Activated CD4-positive, alpha-beta T cell treated with anti-CD3 and anti-CD28 coated beads for 48 hours (primary cell): Measurements from ENCODE around the gene CCN6.
"Not testable (repeated sequence)": the region's sequence is repeated elsewhere in the genome, so short reads cannot be mapped to it uniquely, and the experiment has no call there.

Experiments used
- DNase-seq: peaks from one replicate; pipeline ENCODE4 v3.0.0-alpha.2; 2020

Gene CCN6

DNA sequence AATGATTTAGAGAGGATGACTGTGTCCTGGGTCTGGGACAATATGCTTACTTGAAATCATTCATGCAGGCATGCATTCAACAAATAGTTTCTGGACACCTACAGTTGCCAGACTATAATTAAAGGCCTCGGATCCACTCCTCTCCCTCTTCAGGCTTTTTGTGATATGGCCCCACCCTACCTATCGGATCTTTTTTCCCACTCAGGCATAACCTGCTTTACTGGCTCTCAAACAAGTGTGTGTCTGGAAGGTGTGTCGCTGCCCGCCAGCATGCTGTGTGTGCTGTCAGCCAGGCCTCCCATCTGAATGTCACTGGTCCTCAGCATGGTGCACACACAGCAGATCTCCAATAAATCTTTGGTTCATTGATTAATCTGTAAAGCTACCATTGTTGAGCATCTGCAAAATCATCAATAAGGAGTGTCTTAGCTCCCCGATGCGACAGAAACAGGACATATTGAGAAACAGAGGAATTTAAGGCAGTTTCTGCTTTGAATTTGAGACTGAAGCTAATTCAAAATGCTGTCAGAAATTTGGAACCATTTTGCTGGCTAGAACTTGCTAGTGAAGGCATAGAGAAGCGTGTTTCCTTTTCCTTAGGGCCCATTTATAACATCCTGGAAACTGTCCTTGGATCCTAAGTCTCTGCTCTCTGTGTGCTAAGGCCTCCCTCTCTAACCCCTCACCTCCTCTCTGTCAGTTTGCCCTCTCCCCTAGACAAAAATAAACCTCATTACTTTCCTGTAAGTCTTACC lies 23.5 kb upstream of the CCN6 start:
- no peak for DNase-seq

DNA sequence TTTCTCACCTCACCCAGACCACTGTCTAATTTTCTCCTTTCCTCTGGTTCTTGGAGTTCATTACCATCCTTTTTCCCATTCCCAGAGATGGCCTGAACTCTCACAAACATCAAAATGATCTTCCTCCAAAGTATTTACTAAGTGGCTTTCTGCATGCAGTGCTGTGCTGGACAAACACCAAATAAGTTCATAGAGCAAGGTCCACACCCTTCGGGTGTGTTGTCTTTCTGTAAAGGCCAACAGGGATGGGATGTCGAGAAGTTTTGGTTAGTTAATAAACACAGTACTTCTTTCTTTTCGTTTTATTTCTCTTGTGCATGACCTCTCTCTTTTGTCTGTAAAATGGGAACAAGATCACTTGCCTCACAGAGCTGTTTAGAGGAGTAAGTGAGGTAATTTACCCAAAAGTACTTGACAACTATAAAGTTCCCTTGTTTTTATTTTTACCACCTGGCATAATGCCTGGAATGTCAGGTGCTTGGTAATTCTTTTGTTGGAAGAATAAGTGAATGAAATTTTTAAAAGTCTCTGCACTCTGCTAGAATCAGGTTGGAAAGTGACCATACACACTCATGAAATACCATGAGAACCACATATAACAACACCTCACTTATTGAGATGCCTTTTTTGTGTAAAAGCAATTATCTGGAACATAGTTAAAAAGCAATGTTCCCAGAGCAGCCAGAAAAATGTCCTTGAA lies 22.8 kb upstream of the CCN6 start:
- DNase-seq = no peak

DNA sequence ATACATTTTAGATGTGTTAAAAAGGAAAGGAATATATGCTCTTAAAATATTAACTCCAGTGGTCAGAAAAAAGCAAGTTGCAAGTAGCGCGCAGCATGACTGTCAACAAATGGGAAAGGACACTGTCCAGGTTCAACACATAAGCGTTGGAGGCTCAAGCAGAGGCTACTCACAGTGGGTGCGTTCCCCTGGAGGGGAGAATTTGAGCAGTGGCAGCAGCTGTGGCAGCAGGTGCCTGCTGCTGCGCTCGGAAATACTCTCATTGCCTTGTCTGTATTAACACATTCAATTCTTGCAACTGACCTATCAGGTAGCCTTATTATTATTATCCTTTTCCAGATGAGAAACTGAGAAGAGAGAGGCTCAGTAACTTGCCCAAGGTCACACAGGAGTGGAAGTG lies 21.9 kb upstream of the CCN6 start:
- no peak for DNase-seq

DNA sequence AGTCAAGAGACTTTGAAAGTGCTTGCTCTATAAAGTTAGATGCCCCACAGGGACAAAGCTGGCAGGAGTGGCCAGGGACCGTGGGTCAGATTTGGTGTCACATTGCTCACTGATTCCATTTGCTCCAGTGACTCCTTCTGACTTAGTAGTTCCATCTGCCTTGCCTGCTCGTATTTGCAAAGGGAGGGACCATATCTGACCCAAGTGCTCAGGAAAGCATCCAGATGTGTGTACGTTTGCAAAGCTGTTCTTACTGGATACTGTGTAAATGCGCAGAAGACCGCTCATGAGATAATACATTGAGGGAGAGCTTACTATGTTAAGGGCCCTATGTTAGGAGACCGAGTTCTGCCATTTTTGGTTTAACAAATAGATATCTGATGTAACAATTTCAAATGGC lies 21.2 kb upstream of the CCN6 start:
- DNase-seq = no peak

DNA sequence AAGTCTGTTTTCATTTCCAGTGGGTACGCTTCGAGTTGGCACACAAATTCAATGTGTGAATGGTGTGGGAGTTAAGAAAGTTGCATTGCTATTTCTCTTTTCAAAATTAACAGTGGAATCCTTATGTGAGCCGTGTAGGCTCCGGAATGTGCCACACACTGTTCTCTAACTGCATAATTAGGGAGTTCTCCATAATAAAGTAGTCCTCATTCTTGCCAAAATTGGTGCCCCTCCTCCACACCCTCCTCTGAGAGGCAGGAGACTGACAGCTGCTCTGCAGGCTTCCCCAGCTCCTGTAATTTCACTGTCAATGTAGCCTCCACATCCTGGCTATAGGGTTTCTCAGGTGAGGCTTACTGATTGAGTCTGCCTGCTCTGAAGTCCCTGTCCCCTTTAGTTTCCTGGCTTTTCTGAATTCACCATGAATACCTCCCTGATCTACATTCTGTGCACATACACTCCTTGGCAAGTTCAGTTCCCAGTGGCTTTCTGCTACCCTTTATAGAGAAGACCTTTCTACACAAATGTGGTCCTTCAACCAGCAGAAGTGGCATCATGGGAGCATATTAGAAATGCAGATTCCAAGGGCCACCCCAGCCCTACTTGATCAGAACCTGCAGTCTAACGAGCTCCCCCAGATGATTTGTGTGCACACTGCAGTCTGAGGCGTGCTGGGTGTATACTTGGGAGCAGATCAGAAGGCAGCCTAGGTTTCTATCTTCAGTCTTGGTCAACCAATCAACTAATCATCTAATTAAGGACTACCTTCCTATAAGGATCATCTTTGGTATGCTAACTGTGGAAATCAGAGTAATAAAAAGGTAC lies 19.9 kb upstream of the CCN6 start:
- peak; percentile 28 for DNase-seq

DNA sequence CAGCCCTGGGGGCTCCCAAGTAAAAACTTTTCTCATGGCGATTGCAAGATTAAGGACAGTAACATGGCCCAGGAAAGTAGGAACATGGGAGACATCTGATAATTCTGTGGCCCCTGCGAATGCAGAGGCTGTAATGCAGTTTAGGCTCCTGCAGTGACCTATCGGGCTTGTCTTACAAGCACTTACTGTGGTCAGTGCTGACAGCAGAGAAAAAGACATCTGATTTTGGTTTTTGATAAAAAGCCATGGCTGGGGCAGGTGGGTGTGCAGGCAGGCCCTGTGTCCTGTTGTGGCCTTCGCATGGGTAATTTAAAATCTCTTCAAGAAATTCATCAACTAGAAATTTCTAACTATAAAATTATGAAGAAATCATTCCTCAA lies 19.3 kb upstream of the CCN6 start:
- DNase-seq = no peak

DNA sequence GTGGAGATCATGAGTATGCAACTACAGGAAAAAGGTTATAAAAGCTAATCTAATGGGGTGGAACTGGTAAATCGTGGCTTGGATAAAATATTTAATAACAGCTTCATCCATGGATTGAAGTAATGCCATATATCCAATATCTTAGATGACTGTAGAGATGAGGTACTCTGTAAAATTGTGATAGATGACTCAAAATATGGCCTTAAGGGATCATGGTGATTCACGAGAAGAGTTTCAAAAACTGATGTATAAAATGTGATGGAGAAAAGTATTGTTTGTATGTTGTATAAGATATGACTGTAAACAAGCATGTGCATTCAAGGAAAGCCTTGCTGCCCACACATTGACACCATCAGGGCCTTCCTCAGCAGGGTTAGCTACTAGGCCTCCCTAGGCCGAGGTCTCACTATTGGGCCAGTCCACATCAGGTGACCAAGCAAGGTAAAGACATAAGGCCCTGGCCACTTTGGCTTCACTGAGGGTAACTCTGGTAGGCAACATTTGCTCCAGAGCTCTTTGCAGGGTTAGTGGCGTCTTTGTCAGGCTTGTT lies 17.7 kb upstream of the CCN6 start:
- DNase-seq = peak; percentile 54

DNA sequence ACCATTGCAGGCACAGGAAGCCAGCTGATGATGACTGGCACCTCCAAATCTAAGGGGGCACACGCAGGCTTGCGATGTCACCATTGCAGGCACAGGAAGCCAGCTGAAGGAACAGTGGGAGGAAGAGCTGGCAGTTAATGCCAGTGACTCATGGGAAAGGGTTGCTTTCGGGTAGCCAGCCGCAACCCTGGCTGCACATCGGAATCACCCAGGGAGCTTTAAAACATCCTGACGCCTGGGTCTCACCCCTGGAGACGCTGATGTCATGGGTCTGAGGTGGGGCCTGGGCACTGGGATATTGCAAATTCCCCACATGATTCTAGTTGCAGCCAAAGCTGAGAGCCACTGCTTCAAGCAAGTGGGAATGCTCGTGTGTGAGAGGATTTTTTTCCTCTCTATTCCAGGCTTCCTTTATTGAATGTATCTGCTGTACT lies 16.1 kb upstream of the CCN6 start:
- peak; percentile 51 for DNase-seq

DNA sequence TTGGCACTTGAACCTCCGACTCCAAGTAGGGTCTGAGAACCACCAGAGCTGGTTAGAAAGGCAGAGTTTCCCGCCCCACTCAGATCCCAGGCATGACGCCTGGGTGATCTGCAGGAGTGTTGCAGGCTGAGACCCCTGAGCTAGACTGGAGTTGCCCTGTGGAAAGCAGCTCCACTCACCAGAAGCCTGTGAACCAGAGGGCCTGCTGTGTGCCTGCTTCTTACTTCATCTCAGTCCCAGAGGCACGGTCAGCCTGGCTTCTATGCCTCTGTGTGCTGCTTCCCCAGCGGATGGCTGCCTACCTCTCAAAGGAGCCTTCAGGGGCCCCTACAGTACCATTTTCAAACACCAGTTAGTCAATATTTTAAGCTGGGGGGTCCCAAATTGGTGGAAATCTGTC lies 15.6 kb upstream of the CCN6 start:
- no peak for DNase-seq

DNA sequence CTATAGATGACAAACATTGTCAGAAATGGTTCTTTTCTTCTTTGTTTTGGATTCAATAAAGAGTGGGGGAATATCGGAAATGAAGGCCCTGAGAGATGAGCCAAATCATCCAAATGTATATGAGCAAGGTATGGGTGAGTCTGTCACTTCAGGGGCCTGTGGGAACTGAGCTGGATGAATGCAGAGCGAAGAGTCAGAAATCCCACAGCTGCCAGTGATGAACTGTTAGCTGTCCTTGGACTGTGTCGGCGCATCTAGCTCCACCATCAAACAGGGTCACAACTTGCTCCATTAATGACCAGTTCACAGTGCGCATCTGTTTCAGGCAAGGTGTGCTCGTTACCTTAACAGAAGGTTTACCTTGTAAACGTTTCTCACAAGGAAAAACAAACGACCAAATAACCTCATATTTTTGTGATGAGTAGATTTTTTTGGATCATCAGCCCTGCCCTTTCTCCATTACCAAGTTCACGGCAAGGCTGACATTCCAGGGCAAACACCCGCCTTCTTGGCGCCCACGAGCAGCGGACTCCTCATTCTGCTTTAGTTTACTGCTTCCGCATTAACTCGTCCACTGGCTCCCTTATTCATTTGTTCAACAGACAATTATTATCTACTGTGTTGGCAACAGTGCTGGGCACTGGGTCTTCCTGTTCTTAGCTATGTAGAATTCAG lies 15.0 kb upstream of the CCN6 start:
- no peak for DNase-seq

DNA sequence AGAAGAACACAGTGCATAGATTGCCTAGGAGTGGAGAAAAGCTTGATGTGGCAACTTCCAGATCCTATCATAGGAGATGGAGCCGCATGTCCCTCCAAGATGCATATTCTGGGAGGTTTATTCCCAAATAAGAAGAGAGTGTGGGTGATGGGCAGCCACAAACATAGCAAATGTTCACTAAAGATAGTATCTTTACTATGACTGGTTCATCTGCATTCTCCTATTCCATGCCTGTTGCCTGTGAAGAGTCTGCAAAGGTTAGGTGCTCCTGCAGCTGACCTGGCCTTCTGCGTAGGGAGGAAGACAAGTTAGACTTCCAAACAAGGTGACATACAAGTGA lies 14.5 kb upstream of the CCN6 start:
- no peak for DNase-seq

DNA sequence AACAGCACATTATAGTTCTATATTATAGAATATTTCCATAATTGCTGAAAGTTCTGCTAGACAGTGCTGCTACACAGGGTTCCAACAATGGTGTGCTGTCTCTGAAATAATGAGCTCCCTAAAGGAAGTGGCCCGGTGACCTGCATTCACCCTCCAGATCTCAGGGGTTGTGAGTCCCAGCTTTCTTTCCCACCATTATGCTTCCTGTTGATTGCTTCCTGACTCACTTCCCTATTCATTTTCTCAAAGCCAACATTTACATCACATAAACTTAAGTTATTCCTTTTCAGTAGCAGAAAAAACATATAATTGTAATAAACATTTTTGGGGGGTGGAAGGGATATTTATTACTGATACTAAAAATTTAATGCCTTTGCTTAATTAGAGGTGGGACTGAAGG lies 12.9 kb upstream of the CCN6 start:
- no peak for DNase-seq

DNA sequence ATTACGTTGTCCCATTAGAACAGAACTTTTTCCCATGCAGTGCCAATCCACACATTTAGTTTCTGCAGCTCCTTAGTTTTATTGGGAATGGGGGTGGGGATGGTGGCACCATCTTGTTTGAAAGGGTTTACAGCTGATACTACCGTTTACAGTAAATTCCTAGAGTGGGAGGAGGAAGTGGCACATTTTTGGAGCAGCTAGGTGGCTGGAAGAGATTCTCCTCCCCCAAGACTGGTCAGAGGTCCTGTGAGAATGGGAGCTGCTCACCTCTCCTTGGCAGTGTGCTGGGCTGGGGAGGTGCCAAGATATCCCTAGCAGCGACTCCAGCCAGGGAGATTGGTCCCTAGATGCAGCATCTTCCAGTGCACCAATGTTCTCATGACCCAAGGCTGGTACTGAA lies 12.4 kb upstream of the CCN6 start:
- no peak for DNase-seq

DNA sequence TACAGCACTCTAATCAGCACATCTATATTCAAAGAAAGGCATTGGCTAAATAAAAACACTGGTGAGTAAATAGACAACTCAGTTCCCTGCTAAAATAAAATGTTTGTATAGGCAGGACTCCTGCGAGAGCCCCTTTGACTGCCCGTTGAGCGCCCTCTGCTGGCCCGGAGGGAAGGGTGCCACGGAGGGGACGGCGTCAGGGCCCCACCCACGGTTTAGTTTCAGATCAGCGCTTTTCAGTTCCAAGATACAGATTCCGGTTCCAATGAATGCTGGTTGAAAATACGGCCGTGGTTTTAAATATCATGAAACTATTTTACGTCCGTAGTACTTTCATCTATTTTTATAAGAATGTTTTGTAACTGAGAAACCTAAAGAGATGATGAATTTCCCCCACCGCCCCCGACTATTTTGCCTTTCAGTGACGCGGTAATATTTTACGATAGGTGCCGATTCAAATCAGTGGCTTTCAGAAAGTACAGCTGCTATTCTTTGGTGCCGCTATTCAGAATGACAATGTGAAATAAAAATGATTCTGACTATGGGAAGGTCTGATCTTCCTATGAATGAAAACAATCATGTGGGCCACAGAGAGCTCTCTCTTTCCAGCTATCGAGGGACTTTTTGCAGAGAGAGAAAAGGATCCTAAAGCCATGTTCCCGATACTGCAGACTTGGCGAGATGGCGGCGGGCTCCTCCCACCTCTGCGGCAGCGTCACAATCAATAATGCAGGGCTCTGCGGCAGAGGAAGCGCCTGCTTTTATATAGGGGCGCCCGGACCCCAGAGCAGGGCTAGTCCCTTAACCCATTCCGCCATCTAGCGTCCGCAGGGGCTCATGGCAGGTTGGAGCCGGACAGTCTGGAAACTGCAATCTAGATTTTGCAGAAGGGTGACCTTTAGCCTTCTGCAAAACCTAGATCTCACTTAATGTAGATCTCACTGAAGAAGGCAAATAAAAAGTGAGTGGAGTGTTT lies 10.6 kb upstream of the CCN6 start:
- peak; percentile 96 for DNase-seq

DNA sequence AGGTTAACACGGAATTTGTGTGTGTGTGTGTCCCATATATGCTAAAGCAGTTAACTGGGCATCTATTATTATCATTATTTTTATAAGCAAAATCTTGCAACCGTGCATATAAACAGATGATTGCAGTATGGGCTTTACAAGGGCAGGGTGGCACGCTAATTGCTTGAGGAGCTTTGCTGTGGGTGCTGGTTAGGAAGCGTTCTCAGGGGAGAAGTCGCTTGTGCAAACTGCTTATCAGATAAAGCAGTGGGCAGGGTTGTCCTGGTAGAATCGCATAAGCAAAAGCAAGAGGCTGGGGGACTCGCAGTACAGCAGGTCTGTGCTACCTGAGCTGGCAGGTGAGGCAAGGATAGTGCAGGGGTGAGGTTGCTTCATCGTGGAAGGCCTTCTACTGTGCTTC lies 9.7 kb upstream of the CCN6 start:
- no peak for DNase-seq

DNA sequence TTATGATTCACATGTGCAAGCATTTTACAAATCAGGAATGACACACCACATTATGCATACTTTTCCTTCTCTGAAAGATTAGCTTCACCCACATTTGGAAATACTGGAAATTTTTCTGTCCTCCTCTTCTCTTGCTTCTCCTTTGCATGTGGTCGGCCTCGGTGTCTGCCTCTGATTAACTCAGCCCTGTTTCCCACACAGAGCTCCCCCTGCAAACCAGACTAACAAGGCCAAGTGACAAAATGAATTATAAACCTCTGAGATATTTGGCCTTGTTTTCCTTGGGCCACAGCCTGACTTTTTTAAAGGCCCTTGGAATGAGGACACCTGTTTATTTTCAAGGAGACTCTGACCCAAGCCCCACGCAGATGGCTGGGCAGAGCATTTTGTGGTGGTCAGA lies 9.0 kb upstream of the CCN6 start:
- DNase-seq = no peak

DNA sequence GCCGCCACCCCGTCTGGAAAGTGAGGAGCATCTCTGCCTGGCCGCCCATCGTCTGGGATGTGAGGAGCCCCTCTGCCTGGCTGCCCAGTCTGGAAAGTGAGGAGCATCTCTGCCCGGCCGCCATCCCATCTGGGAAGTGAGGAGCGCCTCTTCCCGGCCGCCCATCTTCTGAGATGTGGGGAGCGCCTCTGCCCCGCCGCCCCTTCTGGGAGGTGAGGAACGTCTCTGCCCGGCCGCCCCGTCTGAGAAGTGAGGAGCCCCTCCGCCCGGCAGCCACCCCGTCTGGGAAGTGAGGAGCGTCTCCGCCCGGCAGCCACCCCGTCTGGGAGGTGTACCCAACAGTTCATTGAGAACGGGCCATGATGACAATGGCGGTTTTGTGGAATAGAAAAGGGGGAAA lies 6.4 kb upstream of the CCN6 start:
- DNase-seq = not testable (repeated sequence)

DNA sequence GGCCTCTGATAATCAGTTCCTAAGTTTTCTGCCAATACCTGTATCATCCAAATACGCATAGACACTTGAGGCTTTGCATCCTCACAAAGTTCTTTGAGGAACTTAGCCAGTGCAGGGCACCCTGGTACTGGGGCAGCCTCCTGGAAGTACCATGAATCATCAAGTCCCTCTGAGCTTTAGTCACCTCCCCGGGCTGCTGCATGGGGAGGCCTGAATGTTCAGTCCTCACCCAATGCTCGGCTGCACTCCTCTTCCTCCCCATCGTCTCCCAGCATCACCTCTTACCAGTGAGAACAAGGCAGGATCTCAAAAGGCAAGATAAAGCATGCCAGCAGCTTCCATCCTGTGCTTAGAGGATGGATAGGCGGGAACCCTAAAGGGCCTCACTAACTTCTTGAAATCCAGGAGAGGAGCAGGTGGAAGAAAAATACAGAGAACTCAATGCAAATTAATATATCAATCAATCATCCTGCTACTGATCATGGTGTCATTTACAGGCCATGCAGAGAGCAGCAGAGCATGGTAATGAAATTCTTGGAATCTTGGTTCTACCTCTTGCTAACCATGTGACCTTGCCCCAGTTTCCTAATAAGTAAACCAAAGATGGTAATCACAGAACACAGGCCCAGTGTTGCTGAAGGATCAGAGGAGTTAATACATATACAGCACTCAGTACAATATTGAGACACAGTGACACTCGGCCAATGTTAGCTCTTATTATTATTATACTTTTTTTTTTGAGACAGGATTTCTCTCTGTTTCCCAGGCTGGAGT lies 4.7 kb upstream of the CCN6 start:
- no peak for DNase-seq

DNA sequence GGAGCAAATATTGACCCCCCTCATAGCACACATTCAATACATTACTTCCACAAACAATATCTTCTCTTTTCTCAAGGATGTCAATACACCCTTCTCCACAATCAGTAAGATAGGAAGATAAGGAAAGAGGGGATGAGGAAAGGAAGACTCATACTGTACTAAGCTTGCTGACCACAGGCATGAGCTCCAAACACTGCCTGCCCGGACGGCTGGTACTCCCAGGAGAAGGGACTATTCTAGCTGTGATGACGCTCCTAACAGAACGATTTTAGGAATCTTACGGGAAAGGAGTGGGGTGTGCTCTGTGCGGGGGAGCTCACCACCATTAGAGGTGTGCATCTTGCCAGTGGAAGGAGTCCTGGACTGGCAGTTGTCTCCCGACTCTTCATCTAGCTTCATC lies 3.9 kb upstream of the CCN6 start:
- no peak for DNase-seq

DNA sequence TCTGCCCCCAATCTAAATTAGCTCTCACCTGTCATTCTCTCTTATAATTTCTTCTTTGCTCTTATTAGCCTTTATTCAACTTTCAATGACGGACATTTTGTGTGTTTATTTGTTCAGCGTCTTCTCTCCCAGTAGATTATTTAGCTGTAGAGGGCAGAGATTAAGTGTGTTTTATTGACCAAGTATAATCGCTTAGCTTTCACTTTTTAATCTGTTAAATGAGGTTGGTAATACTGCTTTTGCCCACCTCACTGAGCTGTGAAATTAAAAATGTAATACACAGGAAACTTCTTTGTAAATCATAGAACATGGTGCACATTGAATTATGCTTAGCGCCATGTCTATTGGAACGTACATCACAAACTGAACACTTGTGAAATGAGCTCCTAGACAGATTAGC lies 3.5 kb upstream of the CCN6 start:
- DNase-seq = no peak

DNA sequence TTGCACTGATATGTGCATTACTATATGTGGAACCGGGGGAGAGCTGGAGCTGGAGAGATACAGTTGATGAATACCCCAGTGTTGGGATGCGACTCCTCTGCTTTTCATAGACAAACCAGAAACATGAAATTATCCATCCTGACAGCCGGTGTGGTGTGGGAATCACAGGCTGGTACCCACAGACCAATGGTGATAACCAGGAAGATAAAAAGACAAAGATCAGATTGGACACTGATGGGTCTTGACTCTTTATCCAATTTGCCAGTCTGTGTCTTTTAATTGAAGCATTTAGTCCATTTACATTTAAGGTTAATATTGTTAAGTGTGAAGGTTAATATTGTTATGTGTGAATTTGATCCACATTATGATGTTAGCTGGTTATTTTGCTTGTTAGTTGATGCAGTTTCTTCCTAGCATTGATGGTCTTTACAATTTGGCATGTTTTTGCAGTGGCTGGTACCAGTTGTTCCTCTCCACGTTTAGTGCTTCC lies 2.6 kb upstream of the CCN6 start:
- not testable (repeated sequence) for DNase-seq
